ENCODE data around the gene METTL25B.

METTL25B gene

GRCh38 chr1:156726549-156727226 lies 1.6 kb upstream of the METTL25B start:
- Histone ChIP-seq H3K36me3 (ENCODE audit: control insufficient read depth, low read length) (peaks cover 76% of the 10 kb centered on the region), H4K20me1 (ENCODE audit: control insufficient read depth, insufficient read depth, low read depth, low read length) (peaks cover 29% of the 10 kb centered on the region), H3K4me1 (ENCODE audit: control insufficient read depth, low read length) (peaks cover 36% of the 10 kb centered on the region), H3K9me2 (replicated peaks; ENCODE audit: control insufficient read depth, low read length) (no peaks in the 10 kb centered on the region), H3K27ac (ENCODE audit: low read depth, low read length) (peak overlapping the region; percentile 73), H3K27me3 (ENCODE audit: control insufficient read depth, low read length) (no peaks in the 10 kb centered on the region), H3K4me2 (ENCODE audit: low read length) (peak overlapping the region; percentile 91), H3K4me3 (ENCODE audit: low read length) (peak overlapping the region; percentile 97), H3K79me2 (ENCODE audit: control insufficient read depth, low read length) (peaks cover 83% of the 10 kb centered on the region), H3K9me3 (ENCODE audit: control insufficient read depth, insufficient read depth, low read length) (no peaks in the 10 kb centered on the region), H3F3A (ENCODE audit: control insufficient read depth, insufficient read depth) (peaks cover 28% of the 10 kb centered on the region)
- TF ChIP-seq EZH2phosphoT487 (IDR thresholded peaks at IDR 0.05; ENCODE audit: borderline replicate concordance, low read length) (no peak), CTCF (IDR thresholded peaks at IDR 0.05; ENCODE audit: low read depth, low read length, poor library complexity, severe bottlenecking) (peak; percentile 83)

- peak overlapping the region; percentile 73 for H3K27ac ChIP-seq (ENCODE audit: low read depth, low read length)
- peaks cover 24% of the 10 kb centered on the region for H3F3A ChIP-seq (ENCODE audit: control insufficient read depth, insufficient read depth)
- H3K4me1 ChIP-seq (ENCODE audit: control insufficient read depth, low read length) = peaks cover 36% of the 10 kb centered on the region
- H3K4me3 ChIP-seq (ENCODE audit: low read length) = peak overlapping the region; percentile 97
- H3K36me3 ChIP-seq (ENCODE audit: control insufficient read depth, low read length) = peaks cover 80% of the 10 kb centered on the region
- TF ChIP-seq CTCF (IDR thresholded peaks at IDR 0.05; ENCODE audit: low read depth, low read length, poor library complexity, severe bottlenecking) = no peak
- no peak for TF ChIP-seq EZH2phosphoT487 (IDR thresholded peaks at IDR 0.05; ENCODE audit: borderline replicate concordance, low read length)
- peaks cover 29% of the 10 kb centered on the region for H4K20me1 ChIP-seq (ENCODE audit: control insufficient read depth, insufficient read depth, low read depth, low read length)
- H3K9me3 ChIP-seq (ENCODE audit: control insufficient read depth, insufficient read depth, low read length) = no peaks in the 10 kb centered on the region
- H3K27me3 ChIP-seq (ENCODE audit: control insufficient read depth, low read length) = no peaks in the 10 kb centered on the region
- H3K4me2 ChIP-seq (ENCODE audit: low read length) = peak overlapping the region; percentile 91
- H3K9me2 ChIP-seq (replicated peaks; ENCODE audit: control insufficient read depth, low read length) = no peaks in the 10 kb centered on the region
- peaks cover 79% of the 10 kb centered on the region for H3K79me2 ChIP-seq (ENCODE audit: control insufficient read depth, low read length)
These were observed 777 bp upstream of the METTL25B start for GRCh38 chr1:156727492-156727891.

GRCh38 chr1:156728599-156729462 lies 562 bp downstream of the METTL25B start, which contains the start of gene ISG20L2:
TSS of gene ISG20L2 (minus strand) at chr1:156728766. CDS start at chr1:156727652, 1,114 bp downstream.
- Histone ChIP-seq H3K27ac (ENCODE audit: low read depth, low read length) (peak within 1 kb of the TSS; percentile 73), H4K20me1 (ENCODE audit: control insufficient read depth, insufficient read depth, low read depth, low read length) (peaks cover 24% of the 10 kb centered on the region), H3K79me2 (ENCODE audit: control insufficient read depth, low read length) (peaks cover 66% of the 10 kb centered on the region), H3K36me3 (ENCODE audit: control insufficient read depth, low read length) (peaks cover 81% of the 10 kb centered on the region), H3K27me3 (ENCODE audit: control insufficient read depth, low read length) (no peaks in the 10 kb centered on the region), H3K9me2 (replicated peaks; ENCODE audit: control insufficient read depth, low read length) (no peaks in the 10 kb centered on the region), H3K4me2 (ENCODE audit: low read length) (peak within 1 kb of the TSS; percentile 92), H3K4me3 (ENCODE audit: low read length) (peak within 1 kb of the TSS; percentile 97), H3K9me3 (ENCODE audit: control insufficient read depth, insufficient read depth, low read length) (no peaks in the 10 kb centered on the region), H3F3A (ENCODE audit: control insufficient read depth, insufficient read depth) (peaks cover 27% of the 10 kb centered on the region), H3K4me1 (ENCODE audit: control insufficient read depth, low read length) (peaks cover 32% of the 10 kb centered on the region)
- TF ChIP-seq EZH2phosphoT487 (IDR thresholded peaks at IDR 0.05; ENCODE audit: borderline replicate concordance, low read length) (no peak), CTCF (IDR thresholded peaks at IDR 0.05; ENCODE audit: low read depth, low read length, poor library complexity, severe bottlenecking) (no peak)
